Nephron (organoid): ENCODE results near the gene FAM227B.

ENCODE experiments used
- H3K27ac Mint-ChIP-seq, 3 experiments: 2 replicates each; pipeline ENCODE4 v1.8.0; 2020; ENCODE audit warnings: mixed read lengths in 3 of 3, mild to moderate bottlenecking in 2 of 3, moderate library complexity in 1 of 3
- H3K27me3 Mint-ChIP-seq: 2 replicates; pipeline ENCODE4 v1.8.0; 2021; ENCODE audit warnings: low read depth, mild to moderate bottlenecking, moderate library complexity, mixed read lengths
- H3K36me3 Mint-ChIP-seq: 2 replicates; pipeline ENCODE4 v1.8.0; 2020; ENCODE audit warnings: low read depth, mixed read lengths
- H3K4me1 Mint-ChIP-seq: 2 replicates; pipeline ENCODE4 v1.8.0; 2020; ENCODE audit warnings: mixed read lengths
- H3K4me3 Mint-ChIP-seq, 3 experiments: 2 replicates each; pipeline ENCODE4 v1.8.0; 2020; ENCODE audit warnings: mild to moderate bottlenecking in 3 of 3, mixed read lengths in 3 of 3, moderate library complexity in 2 of 3
- H3K9me3 Mint-ChIP-seq: 2 replicates; pipeline ENCODE4 v1.8.0; 2020; ENCODE audit warnings: mixed read lengths
- TF ChIP-seq, protein P1 (sequence below), 3 experiments: fragments of 200-600 bp; sonication (generic); IDR thresholded peaks; one replicate each; pipeline ENCODE4 v1.5.0; 2021; ENCODE audit warnings: antibody characterized with exemption in 3 of 3; ENCODE audit not compliant: unreplicated experiment in 3 of 3

The FAM227B gene

DNA sequence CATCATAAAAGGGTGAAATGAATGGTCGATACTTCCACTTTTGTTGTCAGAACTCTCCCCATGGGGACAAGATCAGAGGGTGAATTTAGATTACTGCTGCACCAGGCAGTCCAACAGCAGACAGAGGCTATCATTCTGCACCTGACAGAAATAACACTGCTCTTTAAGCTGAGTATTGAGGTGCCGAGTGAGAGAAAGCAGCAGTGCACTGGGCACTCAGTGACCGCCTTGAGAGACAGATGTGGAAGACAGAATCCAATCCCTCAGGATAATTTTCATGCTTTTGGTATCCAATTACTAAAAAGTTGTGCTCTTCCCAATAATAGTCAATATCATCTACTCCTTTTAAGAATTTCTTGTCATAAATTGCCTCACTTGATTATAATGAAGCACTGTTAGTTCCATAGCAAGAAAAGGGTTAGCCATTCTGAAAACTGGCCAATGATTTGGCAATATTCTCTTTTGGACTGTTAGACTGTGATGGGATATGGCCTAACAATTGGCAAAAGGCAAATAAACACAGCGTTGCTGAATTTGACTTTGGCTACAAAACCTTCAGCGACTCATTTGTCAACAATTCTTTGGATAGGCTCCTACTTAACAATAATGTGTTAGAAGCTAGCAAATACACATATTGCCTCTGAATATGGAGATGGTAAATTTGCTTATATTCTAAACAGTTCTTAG, 192.1 kb downstream of the FAM227B start:
- Mint-ChIP-seq H3K36me3 (peaks cover 18% of the 10 kb centered on the region), H3K27me3 (no peaks in the 10 kb centered on the region), H3K4me3 (peak overlapping the region; percentile 61 to 78 (median 64)), H3K27ac (peak overlapping the region in 2 of 3 experiments; percentile 7 to 11), H3K4me1 (peaks cover 47% of the 10 kb centered on the region), H3K9me3 (no peaks in the 10 kb centered on the region)
- TF ChIP-seq, protein P1, sequence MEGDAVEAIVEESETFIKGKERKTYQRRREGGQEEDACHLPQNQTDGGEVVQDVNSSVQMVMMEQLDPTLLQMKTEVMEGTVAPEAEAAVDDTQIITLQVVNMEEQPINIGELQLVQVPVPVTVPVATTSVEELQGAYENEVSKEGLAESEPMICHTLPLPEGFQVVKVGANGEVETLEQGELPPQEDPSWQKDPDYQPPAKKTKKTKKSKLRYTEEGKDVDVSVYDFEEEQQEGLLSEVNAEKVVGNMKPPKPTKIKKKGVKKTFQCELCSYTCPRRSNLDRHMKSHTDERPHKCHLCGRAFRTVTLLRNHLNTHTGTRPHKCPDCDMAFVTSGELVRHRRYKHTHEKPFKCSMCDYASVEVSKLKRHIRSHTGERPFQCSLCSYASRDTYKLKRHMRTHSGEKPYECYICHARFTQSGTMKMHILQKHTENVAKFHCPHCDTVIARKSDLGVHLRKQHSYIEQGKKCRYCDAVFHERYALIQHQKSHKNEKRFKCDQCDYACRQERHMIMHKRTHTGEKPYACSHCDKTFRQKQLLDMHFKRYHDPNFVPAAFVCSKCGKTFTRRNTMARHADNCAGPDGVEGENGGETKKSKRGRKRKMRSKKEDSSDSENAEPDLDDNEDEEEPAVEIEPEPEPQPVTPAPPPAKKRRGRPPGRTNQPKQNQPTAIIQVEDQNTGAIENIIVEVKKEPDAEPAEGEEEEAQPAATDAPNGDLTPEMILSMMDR (IDR thresholded peaks at IDR 0.05; ENCODE audit: unreplicated experiment in 3 of 3) = no peak

DNA sequence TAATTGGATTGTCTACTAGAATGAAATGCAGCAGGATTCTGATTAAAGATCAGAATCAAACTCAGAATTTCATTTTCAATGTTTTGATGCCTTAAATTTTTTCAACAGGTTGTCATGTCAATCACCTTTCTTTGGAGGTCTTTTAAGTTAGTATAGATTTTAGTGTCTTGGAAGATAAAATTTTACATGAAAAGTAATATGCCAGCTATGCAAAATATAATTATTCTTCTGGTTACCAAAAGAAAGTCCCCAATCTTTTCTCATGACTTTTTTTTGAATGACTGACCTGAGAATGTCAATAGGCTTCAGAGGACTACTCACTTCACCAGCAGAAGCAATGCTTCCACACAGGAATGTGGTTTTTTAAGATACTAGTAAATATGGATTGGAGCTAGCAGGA, 193.2 kb downstream of the FAM227B start:
- H3K9me3 Mint-ChIP-seq = no peaks in the 10 kb centered on the region
- peak overlapping the region; percentile 61 to 78 (median 64) for H3K4me3 Mint-ChIP-seq
- H3K27me3 Mint-ChIP-seq = no peaks in the 10 kb centered on the region
- TF ChIP-seq, protein P1 (IDR thresholded peaks at IDR 0.05; ENCODE audit: unreplicated experiment in 3 of 3) = no peak
- peaks cover 44% of the 10 kb centered on the region for H3K4me1 Mint-ChIP-seq
- H3K36me3 Mint-ChIP-seq = peaks cover 18% of the 10 kb centered on the region
- peak overlapping the region in 1 of 3 experiments; percentile 11 for H3K27ac Mint-ChIP-seq

DNA sequence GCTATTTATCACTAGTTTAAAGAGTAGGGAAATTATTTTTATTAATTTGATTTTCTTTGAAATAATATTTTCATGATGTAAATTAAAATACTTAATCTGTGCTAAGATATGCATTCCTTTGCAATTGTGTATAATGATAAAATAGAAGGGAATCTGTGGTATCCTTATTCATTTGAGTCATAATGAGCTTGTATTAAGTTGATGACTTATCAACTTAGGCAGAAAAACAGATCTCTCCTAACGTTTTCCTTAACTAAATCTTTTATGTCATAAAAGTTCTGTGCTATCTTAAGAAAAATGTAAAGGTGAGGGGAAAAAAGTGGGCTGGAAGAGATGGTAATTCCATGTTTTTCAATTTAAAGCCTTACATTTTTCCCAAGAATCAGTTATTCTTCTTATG, 195.7 kb downstream of the FAM227B start:
- H3K4me1 Mint-ChIP-seq = peaks cover 29% of the 10 kb centered on the region
- peaks cover 14% of the 10 kb centered on the region for H3K36me3 Mint-ChIP-seq
- TF ChIP-seq, protein P1 (IDR thresholded peaks at IDR 0.05; ENCODE audit: unreplicated experiment in 3 of 3) = no peak
- peak overlapping the region in 2 of 3 experiments; percentile 78 to 86 for H3K4me3 Mint-ChIP-seq
- H3K9me3 Mint-ChIP-seq = no peaks in the 10 kb centered on the region
- H3K27ac Mint-ChIP-seq = peak overlapping the region in 1 of 3 experiments; percentile 65
- no peaks in the 10 kb centered on the region for H3K27me3 Mint-ChIP-seq

DNA sequence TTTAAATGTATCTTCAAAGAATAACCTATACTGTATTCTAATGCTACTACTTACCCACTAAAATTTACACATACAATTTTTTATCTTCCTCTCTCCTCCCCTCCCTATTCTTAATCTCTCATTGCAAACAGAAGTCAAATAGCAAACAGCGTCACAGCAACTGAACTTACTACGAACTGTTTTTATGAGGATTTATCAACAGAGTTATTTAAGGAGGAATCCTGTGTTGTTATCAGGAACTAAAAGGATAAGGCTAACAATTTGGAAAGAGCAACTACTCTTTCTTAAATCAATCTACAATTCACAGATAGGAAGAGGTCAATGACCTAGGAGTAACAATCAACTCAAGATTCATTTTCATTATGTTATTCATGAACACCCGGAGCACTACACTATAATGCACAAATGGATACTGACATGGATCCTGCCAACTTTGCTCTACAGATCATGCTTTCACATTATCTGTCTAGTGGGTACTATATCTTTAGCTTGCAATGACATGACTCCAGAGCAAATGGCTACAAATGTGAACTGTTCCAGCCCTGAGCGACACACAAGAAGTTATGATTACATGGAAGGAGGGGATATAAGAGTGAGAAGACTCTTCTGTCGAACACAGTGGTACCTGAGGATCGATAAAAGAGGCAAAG, 196.6 kb downstream of the FAM227B start:
- no peak overlapping the region for H3K4me3 Mint-ChIP-seq
- TF ChIP-seq, protein P1 (IDR thresholded peaks at IDR 0.05; ENCODE audit: unreplicated experiment in 3 of 3) = no peak
- H3K4me1 Mint-ChIP-seq = peaks cover 21% of the 10 kb centered on the region
- peaks cover 14% of the 10 kb centered on the region for H3K36me3 Mint-ChIP-seq
- no peaks in the 10 kb centered on the region for H3K9me3 Mint-ChIP-seq
- no peaks in the 10 kb centered on the region for H3K27me3 Mint-ChIP-seq
- no peak overlapping the region for H3K27ac Mint-ChIP-seq

DNA sequence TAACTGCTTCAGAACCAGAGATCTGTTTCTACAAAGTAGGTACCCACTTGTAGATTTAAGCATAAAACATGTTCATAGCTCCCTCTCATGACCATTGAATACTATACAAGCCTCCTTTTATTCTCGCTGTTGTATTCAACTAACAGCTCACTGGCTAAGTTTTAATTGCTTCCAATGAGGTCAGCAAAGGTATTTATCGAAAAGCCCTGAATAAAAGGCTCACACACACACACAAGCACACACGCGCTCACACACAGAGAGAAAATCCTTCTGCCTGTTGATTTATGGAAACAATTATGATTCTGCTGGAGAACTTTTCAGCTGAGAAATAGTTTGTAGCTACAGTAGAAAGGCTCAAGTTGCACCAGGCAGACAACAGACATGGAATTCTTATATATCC, 197.6 kb downstream of the FAM227B start, which contains the start of gene FGF7:
Gene FGF7, plus strand, starts transcription at position 222 of the 400 bp plus-strand sequence. CDS start 1,056 bp downstream, outside the sequence.
- Mint-ChIP-seq H3K4me1 (peaks cover 13% of the 10 kb centered on the region), H3K27me3 (no peaks in the 10 kb centered on the region), H3K9me3 (no peaks in the 10 kb centered on the region), H3K4me3 (peak within 1 kb of the TSS; percentile 50 to 72 (median 66)), H3K27ac (peak within 1 kb of the TSS in 2 of 3 experiments; percentile 59 to 78), H3K36me3 (peaks cover 6% of the 10 kb centered on the region)
- TF ChIP-seq, protein P1 (IDR thresholded peaks at IDR 0.05; ENCODE audit: unreplicated experiment in 3 of 3) = peak in 1 of 3 experiments; percentile 10
